Fibroblast of lung (primary cell): Measurements from ENCODE around the gene HOXA9. TPM values are rescaled to one million over a fixed set of nuclear protein-coding genes. Genes with fewer than 3 reads are reported as not detected.

Source experiments
- DNase-seq, 2 donors: peaks; one replicate each; pipeline versions ENCODE4 v3.0.0 to v3.0.0-alpha.2; 2010; ENCODE audit warnings: low read depth in 2 of 2
- H2AFZ ChIP-seq: 2 replicates; pipeline ENCODE4 v1.5.1; 2012; ENCODE audit warnings: low read length, control low read depth, inconsistent platforms
- H3K27ac ChIP-seq: 2 replicates; pipeline ENCODE4 v1.5.1; 2011; ENCODE audit warnings: low read length, control low read depth; ENCODE audit not compliant: insufficient read depth
- H3K27me3 ChIP-seq: 2 replicates; pipeline ENCODE4 v1.5.1; 2011; ENCODE audit warnings: mild to moderate bottlenecking, low read length; ENCODE audit not compliant: control insufficient read depth, insufficient read depth
- H3K36me3 ChIP-seq: 2 replicates; pipeline ENCODE4 v1.5.1; 2011; ENCODE audit warnings: low read length; ENCODE audit not compliant: control insufficient read depth, insufficient read depth
- H3K4me1 ChIP-seq: 2 replicates; pipeline ENCODE4 v1.5.1; 2011; ENCODE audit warnings: low read length; ENCODE audit not compliant: control insufficient read depth, insufficient read depth; ENCODE audit errors: extremely low read depth
- H3K4me2 ChIP-seq: 2 replicates; pipeline ENCODE4 v1.5.1; 2011; ENCODE audit warnings: low read length, control low read depth; ENCODE audit not compliant: insufficient read depth; ENCODE audit errors: extremely low read depth
- H3K4me3 ChIP-seq, 4 experiments: fragments of 200-600 bp in 1 of 4; sonication (generic) in 1 of 4; replicated peaks in 1 of 4; 2 replicates each; pipeline ENCODE4 v1.5.1; 2011 to 2016; ENCODE audit warnings: low read length in 4 of 4, low read depth in 3 of 4, mild to moderate bottlenecking in 3 of 4, control low read depth in 2 of 4, inconsistent platforms in 1 of 4, mixed read lengths in 1 of 4; ENCODE audit not compliant: insufficient read depth in 1 of 4; ENCODE audit errors: control extremely low read depth in 1 of 4
- H3K79me2 ChIP-seq: 2 replicates; pipeline ENCODE4 v1.5.1; 2012; ENCODE audit warnings: mild to moderate bottlenecking, low read length, inconsistent platforms; ENCODE audit not compliant: control insufficient read depth, insufficient read depth
- H3K9ac ChIP-seq: 2 replicates; pipeline ENCODE4 v1.5.1; 2011; ENCODE audit warnings: mild to moderate bottlenecking, low read length, control low read depth; ENCODE audit not compliant: insufficient read depth
- H3K9me3 ChIP-seq: 2 replicates; pipeline ENCODE4 v1.5.1; 2012; ENCODE audit warnings: low read depth, low read length; ENCODE audit not compliant: control insufficient read depth, insufficient read depth
- H4K20me1 ChIP-seq: 2 replicates; pipeline ENCODE4 v1.5.1; 2011; ENCODE audit warnings: low read length; ENCODE audit not compliant: control insufficient read depth, insufficient read depth; ENCODE audit errors: extremely low read depth
- CTCF ChIP-seq, 2 donors: IDR thresholded peaks in 1 of 2; conservative IDR thresholded peaks in 1 of 2; 1 replicate in 1 of 2; 2 replicates in 1 of 2; pipeline ENCODE4 v1.5.1; 2011 to 2012; ENCODE audit warnings: low read length in 2 of 2, control low read depth in 1 of 2, inconsistent platforms in 1 of 2, low read depth in 1 of 2, mild to moderate bottlenecking in 1 of 2
- EZH2 ChIP-seq: IDR thresholded peaks from 2 replicates; pipeline ENCODE4 v1.5.1; 2012; ENCODE audit warnings: low read length, control low read depth, mild to moderate bottlenecking; ENCODE audit errors: missing control alignments
- polyA plus RNA-seq, 2 donors: library from polyadenylated mRNA; depleted of rRNA in 1 of 2; stranded (reverse) in 1 of 2; unstranded in 1 of 2; fragments of >200 nt; gene quantifications; 2 replicates each; pipeline ENCODE4 v1.2.1, GENCODE V29; 2011 to 2012; ENCODE audit warnings: missing spikeins in 1 of 2
- total RNA-seq: library from RNA; depleted of rRNA; stranded (reverse); fragments of >200 nt; gene quantifications from 2 replicates; pipeline ENCODE4 v1.2.1, GENCODE V29; 2014

The HOXA9 gene
- total and polyA plus RNA-seq, 2 donors (not counting 1 experiment from before 2014, with no cell fraction given) = 0.08 TPM; not detected in 1

- H3K36me3 ChIP-seq = no peaks in the 10 kb centered on the region
- no peak for DNase-seq
- H4K20me1 ChIP-seq = no peaks in the 10 kb centered on the region
- no peak overlapping the region for H3K4me3 ChIP-seq
- H3K27me3 ChIP-seq = peaks cover 61% of the 10 kb centered on the region
- H3K79me2 ChIP-seq = no peaks in the 10 kb centered on the region
- H3K9ac ChIP-seq = no peak overlapping the region
- no peak overlapping the region for H2AFZ ChIP-seq
- H3K9me3 ChIP-seq = no peaks in the 10 kb centered on the region
- H3K4me2 ChIP-seq = no peak overlapping the region
- no peak overlapping the region for H3K27ac ChIP-seq
- H3K4me1 ChIP-seq = no peaks in the 10 kb centered on the region
- TF ChIP-seq EZH2 (no peak), CTCF (conservative IDR thresholded peaks at IDR 0.05 in 1 of 2, IDR thresholded peaks at IDR 0.05 in 1 of 2; ENCODE audit: low read depth in 1 of 2, low read length in 2 of 2) (no peak)
Observed at GRCh38 chr7:27164367-27165088, 809 bp downstream of the HOXA9 start.

- no peaks in the 10 kb centered on the region for H3K4me1 ChIP-seq
Observed at GRCh38 chr7:27164045-27164366, 1.3 kb downstream of the HOXA9 start.

More at GRCh38 chr7:27164045-27164366, 1.3 kb downstream of the HOXA9 start:
- H3K9me3 ChIP-seq = no peaks in the 10 kb centered on the region
- H3K27ac ChIP-seq = no peak overlapping the region
- H3K4me3 ChIP-seq = no peak overlapping the region
- TF ChIP-seq EZH2 = peak; percentile 38
- TF ChIP-seq CTCF (conservative IDR thresholded peaks at IDR 0.05 in 1 of 2, IDR thresholded peaks at IDR 0.05 in 1 of 2; ENCODE audit: low read depth in 1 of 2, low read length in 2 of 2) = no peak
- H3K9ac ChIP-seq = no peak overlapping the region
- H3K36me3 ChIP-seq = no peaks in the 10 kb centered on the region
- no peak for DNase-seq
- H2AFZ ChIP-seq = no peak overlapping the region
- H3K4me2 ChIP-seq = no peak overlapping the region
- H4K20me1 ChIP-seq = no peaks in the 10 kb centered on the region
- no peaks in the 10 kb centered on the region for H3K79me2 ChIP-seq
- H3K27me3 ChIP-seq = peaks cover 56% of the 10 kb centered on the region
